Measurements from ENCODE around the gene ZBTB33. TPM values are rescaled to one million over a fixed set of nuclear protein-coding genes. Genes with fewer than 3 reads are reported as not detected.

ZBTB33 gene
- total RNA-seq, 3 donors from 2014 or later: 12.6 to 49.8 (median 18.4) TPM

DNA sequence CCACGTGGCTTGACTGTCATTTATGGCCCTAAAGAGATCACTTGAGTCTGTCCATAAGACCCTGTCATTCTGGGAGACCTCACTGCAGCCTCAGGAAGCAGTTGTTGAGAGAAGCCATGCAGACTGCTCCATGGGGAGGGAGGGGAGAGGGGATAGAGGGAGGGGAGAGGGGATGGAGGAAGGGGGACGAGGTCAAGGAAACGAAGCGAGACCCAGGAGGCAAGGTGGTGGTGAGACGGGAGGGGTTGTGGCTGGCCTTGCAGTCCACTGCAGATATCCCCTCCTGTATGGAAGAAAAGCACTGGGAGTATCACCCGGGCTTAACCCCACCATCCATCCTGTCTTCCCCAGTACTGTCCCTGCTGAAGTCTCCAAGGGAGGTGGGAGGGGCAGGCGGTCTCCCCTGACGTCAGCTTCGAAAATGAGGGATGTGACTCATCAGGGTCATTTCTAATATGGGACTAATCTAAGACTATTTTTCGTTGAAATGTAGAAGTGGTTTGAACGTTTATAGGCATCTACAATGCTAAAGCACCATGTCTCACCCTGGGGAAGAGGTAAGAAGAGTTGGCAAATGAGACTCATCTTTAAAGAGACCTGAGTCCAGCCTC, 55.0 kb downstream of the ZBTB33 start:
- H3K4me3 ChIP-seq: no peak overlapping the region
- no peak overlapping the region for H3K27ac ChIP-seq
- no peak for DNase-seq (ENCODE audit: low spot score in 2 of 2)
- H3K9me3 ChIP-seq: no peaks in the 10 kb centered on the region
- H3K36me3 ChIP-seq: no peaks in the 10 kb centered on the region
- no peaks in the 10 kb centered on the region for H3K4me1 ChIP-seq
- peaks cover 0 to 36% of the 10 kb centered on the region in 2 donors for H3K27me3 ChIP-seq
- intact Hi-C loops (cut with DNase I; ENCODE audit: low total_unique reads): loop anchor here (10.0 kb wide), 1 partner anchor 51 kb away; the partner anchor contains the start of gene ZBTB33
- TF ChIP-seq POLR2A (IDR thresholded peaks at IDR 0.05): no peak
- TF ChIP-seq, protein P1, sequence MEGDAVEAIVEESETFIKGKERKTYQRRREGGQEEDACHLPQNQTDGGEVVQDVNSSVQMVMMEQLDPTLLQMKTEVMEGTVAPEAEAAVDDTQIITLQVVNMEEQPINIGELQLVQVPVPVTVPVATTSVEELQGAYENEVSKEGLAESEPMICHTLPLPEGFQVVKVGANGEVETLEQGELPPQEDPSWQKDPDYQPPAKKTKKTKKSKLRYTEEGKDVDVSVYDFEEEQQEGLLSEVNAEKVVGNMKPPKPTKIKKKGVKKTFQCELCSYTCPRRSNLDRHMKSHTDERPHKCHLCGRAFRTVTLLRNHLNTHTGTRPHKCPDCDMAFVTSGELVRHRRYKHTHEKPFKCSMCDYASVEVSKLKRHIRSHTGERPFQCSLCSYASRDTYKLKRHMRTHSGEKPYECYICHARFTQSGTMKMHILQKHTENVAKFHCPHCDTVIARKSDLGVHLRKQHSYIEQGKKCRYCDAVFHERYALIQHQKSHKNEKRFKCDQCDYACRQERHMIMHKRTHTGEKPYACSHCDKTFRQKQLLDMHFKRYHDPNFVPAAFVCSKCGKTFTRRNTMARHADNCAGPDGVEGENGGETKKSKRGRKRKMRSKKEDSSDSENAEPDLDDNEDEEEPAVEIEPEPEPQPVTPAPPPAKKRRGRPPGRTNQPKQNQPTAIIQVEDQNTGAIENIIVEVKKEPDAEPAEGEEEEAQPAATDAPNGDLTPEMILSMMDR (IDR thresholded peaks at IDR 0.05): no peak
- TF ChIP-seq POLR2AphosphoS5 (IDR thresholded peaks at IDR 0.05): no peak

DNA sequence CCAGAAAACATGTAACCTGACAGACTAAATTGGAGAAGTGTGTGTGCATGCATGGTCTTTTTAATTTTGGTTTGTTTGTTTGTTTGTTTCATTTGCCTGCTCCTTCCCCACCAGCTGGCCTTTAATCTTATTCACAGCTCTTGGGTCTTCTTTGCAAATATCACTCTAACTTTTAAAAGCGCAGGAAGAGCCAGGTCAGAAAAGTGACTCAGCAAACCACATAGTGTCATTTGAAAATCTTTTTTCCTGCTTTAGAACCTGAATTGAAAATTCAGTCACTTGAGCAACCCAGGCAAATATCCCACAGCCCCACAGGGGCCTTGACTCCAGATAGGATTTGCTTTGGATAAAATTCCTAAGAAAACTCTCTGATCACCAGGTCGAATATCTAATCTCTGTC, 56.0 kb downstream of the ZBTB33 start:
- no peak for DNase-seq (ENCODE audit: low spot score in 2 of 2)
- no peaks in the 10 kb centered on the region for H3K36me3 ChIP-seq
- H3K4me3 ChIP-seq: no peak overlapping the region
- TF ChIP-seq POLR2AphosphoS5 (IDR thresholded peaks at IDR 0.05) (no peak), POLR2A (IDR thresholded peaks at IDR 0.05) (no peak)
- TF ChIP-seq, protein P1 (IDR thresholded peaks at IDR 0.05): no peak
- peaks cover 0 to 42% of the 10 kb centered on the region in 2 donors for H3K27me3 ChIP-seq
- no peaks in the 10 kb centered on the region for H3K4me1 ChIP-seq
- intact Hi-C loops (cut with DNase I; ENCODE audit: low total_unique reads): loop anchor here (10.0 kb wide), 1 partner anchor 52 kb away; the partner anchor contains the start of gene ZBTB33
- H3K27ac ChIP-seq: no peak overlapping the region
- no peaks in the 10 kb centered on the region for H3K9me3 ChIP-seq

Other genes with a start within 250 kb of the ZBTB33 start
- not detected for gene RHOXF2B, start 173.1 kb upstream of the ZBTB33 start, total RNA-seq
- 1 to 10 TPM in 2 of 3 donors, not detected in 1; 1.3 to 1.9 TPM for gene RHOXF1, start 134.9 kb upstream of the ZBTB33 start, total RNA-seq
- gene RHOXF2, start 92.2 kb upstream of the ZBTB33 start, total RNA-seq: not detected
- 1 to 10 TPM in 2 of 3 donors, under 1 TPM in 1; 0.80 to 5.6 (median 1.3) TPM for gene TMEM255A, start 60.6 kb downstream of the ZBTB33 start, total RNA-seq
- not detected for gene ATP1B4, start 111.3 kb downstream of the ZBTB33 start, total RNA-seq
- 100 to 1,000 TPM; 135 to 197 (median 135) TPM for gene LAMP2, start 218.5 kb downstream of the ZBTB33 start, total RNA-seq